Natural killer cell (primary cell): Measurements from ENCODE around the gene HOXA1. TPM values are rescaled to one million over a fixed set of nuclear protein-coding genes. Genes with fewer than 3 reads are reported as not detected.
A peak's percentile ranks its signal among the peaks of the same experiment; 100 is the strongest.

Experiments used
- ATAC-seq, 3 donors: fragments of 150-1000 bp in 2 of 3; fragments of 200-7000 bp in 1 of 3; cut with Tn5 transposase; 1 replicate in 1 of 3; 2 replicates in 2 of 3; pipeline ENCODE4 v1.10.0; 2021; ENCODE audit warnings: mild to moderate bottlenecking in 2 of 3, moderate library complexity in 2 of 3
- DNase-seq, 2 donors: peaks; one replicate each; pipeline versions ENCODE4 v3.0.0 to v3.0.0-alpha.2; 2013 to 2021; ENCODE audit warnings: mixed read lengths in 1 of 2
- H3K27ac ChIP-seq: one replicate; pipeline ENCODE4 v1.5.1; 2013; ENCODE audit warnings: mild to moderate bottlenecking, low read length
- H3K27me3 ChIP-seq: one replicate; pipeline ENCODE4 v1.6.1; 2013; ENCODE audit warnings: low read length; ENCODE audit not compliant: control insufficient read depth, insufficient read depth
- H3K36me3 ChIP-seq: one replicate; pipeline ENCODE4 v1.6.1; 2013; ENCODE audit warnings: low read length; ENCODE audit not compliant: control insufficient read depth, insufficient read depth
- H3K4me1 ChIP-seq: one replicate; pipeline ENCODE4 v1.6.1; 2013; ENCODE audit warnings: low read length; ENCODE audit not compliant: control insufficient read depth, insufficient read depth
- H3K4me3 ChIP-seq: one replicate; pipeline ENCODE4 v1.5.1; 2013; ENCODE audit warnings: low read length
- H3K9me3 ChIP-seq: one replicate; pipeline ENCODE4 v1.6.1; 2013; ENCODE audit warnings: low read length; ENCODE audit not compliant: control insufficient read depth, insufficient read depth
- H3K27ac Mint-ChIP-seq, 2 donors: one replicate each; pipeline ENCODE4 v1.8.0; 2022; ENCODE audit warnings: mild to moderate bottlenecking in 2 of 2, mixed read lengths in 2 of 2, moderate library complexity in 1 of 2
- H3K27me3 Mint-ChIP-seq, 2 donors: one replicate each; pipeline ENCODE4 v1.8.0; 2022; ENCODE audit warnings: low read depth in 2 of 2, mixed read lengths in 2 of 2
- H3K36me3 Mint-ChIP-seq: one replicate; pipeline ENCODE4 v1.8.0; 2022; ENCODE audit warnings: mixed read lengths
- H3K4me1 Mint-ChIP-seq, 2 donors: one replicate each; pipeline ENCODE4 v1.8.0; 2022; ENCODE audit warnings: mixed read lengths in 2 of 2
- H3K4me3 Mint-ChIP-seq: one replicate; pipeline ENCODE4 v1.8.0; 2022; ENCODE audit warnings: mild to moderate bottlenecking, moderate library complexity, mixed read lengths
- H3K9me3 Mint-ChIP-seq, 2 donors: one replicate each; pipeline ENCODE4 v1.8.0; 2022; ENCODE audit warnings: mixed read lengths in 2 of 2
- WGBS: methylation state at CpG from one replicate; pipeline ENCODE4 v1.1.7; 2013; ENCODE audit warnings: missing lambda C conversion rate; ENCODE audit not compliant: insufficient coverage; 5-methylcytosine and 5-hydroxymethylcytosine counted together
- intact Hi-C: fragments of 100-400 bp; cut with micrococcal nuclease; formaldehyde crosslinking; loops from one replicate; pipeline ENCODE4 v1.14.2; 2022
- total RNA-seq, 4 donors: library from RNA; stranded (reverse); fragments of 120-200 nt in 1 of 4; gene quantifications; one replicate each; pipeline versions ENCODE4 v1.2.3 to v1.2.4, GENCODE V29; 2013 to 2022
- TF ChIP-seq, protein P1 (sequence below): fragments of 200-600 bp; IDR thresholded peaks from one replicate; pipeline ENCODE4 v1.8.0; 2022; ENCODE audit warnings: antibody characterized with exemption

Gene HOXA1
- total RNA-seq, 3 donors from 2014 or later (not counting 1 experiment from before 2014, with no cell fraction given), result 0.64 to 1.3 (median 1.1) TPM

DNA sequence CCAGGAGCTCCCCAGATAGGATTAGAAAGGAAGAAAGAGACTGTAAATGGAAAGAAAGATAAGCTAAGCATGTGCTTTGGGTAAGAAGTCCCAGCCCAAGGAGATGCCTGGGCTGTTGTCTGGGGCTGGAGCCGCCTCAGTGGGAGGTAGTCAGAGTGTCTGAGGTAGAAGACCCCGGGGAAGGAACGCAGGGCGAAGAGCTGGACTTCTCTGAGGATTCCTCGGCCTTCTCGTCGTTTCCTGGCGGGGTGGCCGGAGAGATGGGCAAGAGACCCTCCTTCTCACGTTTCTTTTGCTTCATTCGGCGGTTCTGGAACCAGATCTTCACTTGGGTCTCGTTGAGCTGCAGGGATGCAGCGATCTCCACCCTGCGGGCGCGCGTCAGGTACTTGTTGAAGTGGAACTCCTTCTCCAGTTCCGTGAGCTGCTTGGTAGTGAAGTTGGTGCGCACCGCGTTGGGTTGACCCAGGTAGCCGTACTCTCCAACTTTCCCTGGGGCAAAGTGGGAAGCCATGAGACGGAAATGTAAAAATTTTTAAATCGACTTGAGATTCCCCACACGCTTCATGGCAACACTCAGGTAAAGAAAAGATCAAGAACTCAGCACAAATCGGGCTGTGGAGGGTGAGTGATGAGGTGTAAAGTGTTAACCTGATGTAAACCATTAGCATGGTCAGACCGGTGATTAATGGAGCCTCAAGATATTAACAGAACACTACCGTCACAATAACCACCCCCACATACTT is 1.3 kb downstream of the HOXA1 start:
- TF ChIP-seq, protein P1, sequence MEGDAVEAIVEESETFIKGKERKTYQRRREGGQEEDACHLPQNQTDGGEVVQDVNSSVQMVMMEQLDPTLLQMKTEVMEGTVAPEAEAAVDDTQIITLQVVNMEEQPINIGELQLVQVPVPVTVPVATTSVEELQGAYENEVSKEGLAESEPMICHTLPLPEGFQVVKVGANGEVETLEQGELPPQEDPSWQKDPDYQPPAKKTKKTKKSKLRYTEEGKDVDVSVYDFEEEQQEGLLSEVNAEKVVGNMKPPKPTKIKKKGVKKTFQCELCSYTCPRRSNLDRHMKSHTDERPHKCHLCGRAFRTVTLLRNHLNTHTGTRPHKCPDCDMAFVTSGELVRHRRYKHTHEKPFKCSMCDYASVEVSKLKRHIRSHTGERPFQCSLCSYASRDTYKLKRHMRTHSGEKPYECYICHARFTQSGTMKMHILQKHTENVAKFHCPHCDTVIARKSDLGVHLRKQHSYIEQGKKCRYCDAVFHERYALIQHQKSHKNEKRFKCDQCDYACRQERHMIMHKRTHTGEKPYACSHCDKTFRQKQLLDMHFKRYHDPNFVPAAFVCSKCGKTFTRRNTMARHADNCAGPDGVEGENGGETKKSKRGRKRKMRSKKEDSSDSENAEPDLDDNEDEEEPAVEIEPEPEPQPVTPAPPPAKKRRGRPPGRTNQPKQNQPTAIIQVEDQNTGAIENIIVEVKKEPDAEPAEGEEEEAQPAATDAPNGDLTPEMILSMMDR, result no peak
- intact Hi-C loops, result loop anchor here (5.0 kb wide), 1 partner anchor 58 kb away; the partner anchor contains the start of gene HOXA3
- peak overlapping the region; percentile 91 for H3K4me3 Mint-ChIP-seq
- H3K9me3 ChIP-seq, result no peaks in the 10 kb centered on the region
- peaks cover 30% of the 10 kb centered on the region for H3K4me1 ChIP-seq
- H3K4me1 Mint-ChIP-seq, result peaks cover 43 to 49% of the 10 kb centered on the region in 2 donors
- DNase-seq (no peak), ATAC-seq (no peak)
- H3K27me3 ChIP-seq, result peaks cover 16% of the 10 kb centered on the region
- H3K27ac ChIP-seq, result no peak overlapping the region
- H3K4me3 ChIP-seq, result no peak overlapping the region
- peaks cover 7% of the 10 kb centered on the region for H3K36me3 Mint-ChIP-seq
- H3K27ac Mint-ChIP-seq, result peak overlapping the region; percentile 71 to 88
- WGBS, result 55% methylated on average over 29 of the region's 29 CpGs
- H3K27me3 Mint-ChIP-seq, result peaks cover 54 to 63% of the 10 kb centered on the region in 2 donors
- peaks cover 3% of the 10 kb centered on the region for H3K36me3 ChIP-seq
- H3K9me3 Mint-ChIP-seq, result no peaks in the 10 kb centered on the region

DNA sequence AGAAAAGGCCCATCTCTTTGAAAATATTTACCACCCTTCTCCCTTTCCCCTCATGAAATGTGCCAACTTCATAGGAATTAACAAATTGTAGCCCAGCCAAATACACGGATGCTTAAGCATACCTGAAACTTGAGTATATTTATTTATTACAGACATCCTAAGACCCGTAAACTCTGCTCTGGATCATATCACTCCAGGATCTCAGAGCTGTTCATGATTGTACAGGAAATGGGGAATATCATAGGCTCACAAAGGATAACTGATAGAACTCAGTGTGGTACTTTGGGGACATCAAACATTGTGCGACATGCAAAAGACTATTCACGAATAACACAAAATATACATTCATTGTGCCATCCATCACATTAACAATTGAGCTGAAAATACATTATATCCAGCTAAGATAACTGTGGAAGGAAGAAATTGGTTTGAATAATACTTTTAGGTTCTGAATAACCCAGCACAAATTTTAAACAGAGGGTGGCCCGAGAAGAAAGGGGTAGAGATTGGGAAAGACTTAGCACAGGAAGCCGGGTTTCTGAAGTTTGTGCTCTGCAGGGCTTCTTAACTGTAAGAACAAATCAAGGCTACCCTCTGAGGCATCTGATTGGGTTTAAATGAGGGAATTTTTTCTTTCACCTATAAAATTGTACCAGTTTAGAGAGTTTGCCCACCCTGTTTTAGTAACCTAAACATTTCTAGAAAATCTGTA is 2.5 kb downstream of the HOXA1 start:
- no peak overlapping the region for H3K27ac ChIP-seq
- Mint-ChIP-seq H3K9me3 (no peaks in the 10 kb centered on the region), H3K4me1 (peaks cover 32 to 41% of the 10 kb centered on the region in 2 donors), H3K27me3 (peaks cover 56 to 63% of the 10 kb centered on the region in 2 donors), H3K4me3 (peak overlapping the region; percentile 66), H3K36me3 (no peaks in the 10 kb centered on the region), H3K27ac (no peak overlapping the region)
- no peak for DNase-seq
- TF ChIP-seq, protein P1, result no peak
- no peak for ATAC-seq
- intact Hi-C loops, result no loop called here
- H3K36me3 ChIP-seq, result no peaks in the 10 kb centered on the region
- H3K4me3 ChIP-seq, result no peak overlapping the region
- no peaks in the 10 kb centered on the region for H3K9me3 ChIP-seq
- H3K4me1 ChIP-seq, result peaks cover 23% of the 10 kb centered on the region
- 39% methylated on average over 3 of the region's 6 CpGs for WGBS
- peaks cover 22% of the 10 kb centered on the region for H3K27me3 ChIP-seq

DNA sequence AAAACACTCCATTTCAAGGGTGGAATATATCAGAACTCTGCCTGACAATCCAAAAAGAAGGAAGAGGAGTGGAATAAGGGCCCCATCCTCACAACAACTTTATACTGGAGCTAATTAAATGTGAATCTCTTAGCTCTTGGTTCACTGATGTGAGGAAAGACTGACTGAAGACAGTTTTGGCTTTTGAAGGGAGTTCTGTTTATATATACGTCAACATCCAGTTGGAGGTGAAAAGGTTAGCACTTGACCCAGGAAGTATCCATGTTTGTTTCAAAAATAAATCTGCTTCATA is 3.0 kb downstream of the HOXA1 start:
- TF ChIP-seq, protein P1, result no peak

More for the DNA sequence above, 3.0 kb downstream of the HOXA1 start:
- Histone ChIP-seq H3K9me3 (no peaks in the 10 kb centered on the region), H3K4me1 (peaks cover 21% of the 10 kb centered on the region), H3K27ac (no peak overlapping the region), H3K36me3 (no peaks in the 10 kb centered on the region), H3K27me3 (peaks cover 26% of the 10 kb centered on the region), H3K4me3 (no peak overlapping the region)
- no peaks in the 10 kb centered on the region for H3K9me3 Mint-ChIP-seq
- peaks cover 57 to 67% of the 10 kb centered on the region in 2 donors for H3K27me3 Mint-ChIP-seq
- DNase-seq, result no peak
- H3K27ac Mint-ChIP-seq, result no peak overlapping the region
- WGBS, result no CpG with 5 or more reads among the region's 1 CpG
- peaks cover 27 to 41% of the 10 kb centered on the region in 2 donors for H3K4me1 Mint-ChIP-seq
- no peak overlapping the region for H3K4me3 Mint-ChIP-seq
- no peak for ATAC-seq
- intact Hi-C loops, result no loop called here
- no peaks in the 10 kb centered on the region for H3K36me3 Mint-ChIP-seq
